MCF 10A (cell line): ENCODE data around the gene STAB1. TPM values are rescaled to one million over a fixed set of nuclear protein-coding genes. Genes with fewer than 3 reads are reported as not detected.

ENCODE experiments used
- BruUV-seq: library from RNA; stranded (reverse); fragments of 400-500 nt; replicated peaks from 2 replicates; lab custom pipeline; 2021; lab: Mats Ljungman, UMichigan
- CTCF ChIA-PET: fragments of 300-600 bp; sonication (Branson Sonifier 250); formaldehyde crosslinking; extraction: SDS; loops from one replicate; lab custom pipeline; 2021; ENCODE audit warnings: antibody characterized with exemption, inconsistent platforms; lab: Yijun Ruan, JAX
- POLR2A ChIA-PET: fragments of 300-600, 350-650 bp; sonication (Branson Sonifier 250); formaldehyde crosslinking; extraction: SDS; loops from one replicate; lab custom pipeline; 2020; ENCODE audit warnings: antibody characterized with exemption, inconsistent platforms; lab: Yijun Ruan, JAX
- DNase-seq: peaks from one replicate; pipeline ENCODE4 v3.0.0-alpha.2; 2018; ENCODE audit not compliant: unreplicated experiment
- H3K27ac Mint-ChIP-seq: one replicate; pipeline ENCODE4 v1.8.0; 2022; ENCODE audit warnings: mild to moderate bottlenecking, low read depth, mixed read lengths; ENCODE audit not compliant: unreplicated experiment
- H3K27me3 Mint-ChIP-seq: one replicate; pipeline ENCODE4 v1.8.0; 2022; ENCODE audit warnings: mixed read lengths; ENCODE audit not compliant: insufficient read depth, unreplicated experiment
- H3K36me3 Mint-ChIP-seq: one replicate; pipeline ENCODE4 v1.8.0; 2022; ENCODE audit warnings: mild to moderate bottlenecking, moderate library complexity, mixed read lengths; ENCODE audit not compliant: insufficient read depth, unreplicated experiment
- H3K4me1 Mint-ChIP-seq: one replicate; pipeline ENCODE4 v1.8.0; 2022; ENCODE audit warnings: mixed read lengths; ENCODE audit not compliant: insufficient read depth, unreplicated experiment
- H3K4me3 Mint-ChIP-seq: one replicate; pipeline ENCODE4 v1.8.0; 2022; ENCODE audit warnings: mild to moderate bottlenecking, moderate library complexity, mixed read lengths; ENCODE audit not compliant: unreplicated experiment
- H3K9me3 Mint-ChIP-seq: one replicate; pipeline ENCODE4 v1.8.0; 2022; ENCODE audit warnings: mixed read lengths; ENCODE audit not compliant: unreplicated experiment
- intact Hi-C: fragments of 100-400 bp; cut with micrococcal nuclease; formaldehyde crosslinking; loops from 2 replicates; pipeline ENCODE4 v1.14.1; 2022
- total RNA-seq: library from RNA; stranded (reverse); gene quantifications from 2 replicates; pipeline ENCODE4 v1.2.3, GENCODE V29; 2022
- TF ChIP-seq, protein P1 (sequence below): fragments of 200-600 bp; IDR thresholded peaks from one replicate; pipeline ENCODE4 v1.8.0; 2022; ENCODE audit warnings: antibody characterized with exemption, mild to moderate bottlenecking; ENCODE audit not compliant: unreplicated experiment

Gene STAB1
- total RNA-seq, 1 experiment from 2014 or later, result not detected

- Mint-ChIP-seq H3K27ac (no peak overlapping the region), H3K9me3 (no peaks in the 10 kb centered on the region), H3K4me3 (no peak overlapping the region), H3K36me3 (peaks cover 42% of the 10 kb centered on the region), H3K27me3 (no peaks in the 10 kb centered on the region), H3K4me1 (no peaks in the 10 kb centered on the region)
- TF ChIP-seq, protein P1, sequence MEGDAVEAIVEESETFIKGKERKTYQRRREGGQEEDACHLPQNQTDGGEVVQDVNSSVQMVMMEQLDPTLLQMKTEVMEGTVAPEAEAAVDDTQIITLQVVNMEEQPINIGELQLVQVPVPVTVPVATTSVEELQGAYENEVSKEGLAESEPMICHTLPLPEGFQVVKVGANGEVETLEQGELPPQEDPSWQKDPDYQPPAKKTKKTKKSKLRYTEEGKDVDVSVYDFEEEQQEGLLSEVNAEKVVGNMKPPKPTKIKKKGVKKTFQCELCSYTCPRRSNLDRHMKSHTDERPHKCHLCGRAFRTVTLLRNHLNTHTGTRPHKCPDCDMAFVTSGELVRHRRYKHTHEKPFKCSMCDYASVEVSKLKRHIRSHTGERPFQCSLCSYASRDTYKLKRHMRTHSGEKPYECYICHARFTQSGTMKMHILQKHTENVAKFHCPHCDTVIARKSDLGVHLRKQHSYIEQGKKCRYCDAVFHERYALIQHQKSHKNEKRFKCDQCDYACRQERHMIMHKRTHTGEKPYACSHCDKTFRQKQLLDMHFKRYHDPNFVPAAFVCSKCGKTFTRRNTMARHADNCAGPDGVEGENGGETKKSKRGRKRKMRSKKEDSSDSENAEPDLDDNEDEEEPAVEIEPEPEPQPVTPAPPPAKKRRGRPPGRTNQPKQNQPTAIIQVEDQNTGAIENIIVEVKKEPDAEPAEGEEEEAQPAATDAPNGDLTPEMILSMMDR, result no peak
- CTCF ChIA-PET, result interaction anchor here (0.7 to 0.9 kb wide), 2 partner anchors 13 to 253 kb away, joined by 3 to 4 read pairs; no protein-coding TSS in a partner anchor
- POLR2A ChIA-PET, result no interaction called here
- no peak for DNase-seq
- intact Hi-C loops, result no loop called here
- no TSS peak for BruUV-seq
Measured at GRCh38 chr3:52484680-52485461, 10.3 kb upstream of the STAB1 start.

DNA sequence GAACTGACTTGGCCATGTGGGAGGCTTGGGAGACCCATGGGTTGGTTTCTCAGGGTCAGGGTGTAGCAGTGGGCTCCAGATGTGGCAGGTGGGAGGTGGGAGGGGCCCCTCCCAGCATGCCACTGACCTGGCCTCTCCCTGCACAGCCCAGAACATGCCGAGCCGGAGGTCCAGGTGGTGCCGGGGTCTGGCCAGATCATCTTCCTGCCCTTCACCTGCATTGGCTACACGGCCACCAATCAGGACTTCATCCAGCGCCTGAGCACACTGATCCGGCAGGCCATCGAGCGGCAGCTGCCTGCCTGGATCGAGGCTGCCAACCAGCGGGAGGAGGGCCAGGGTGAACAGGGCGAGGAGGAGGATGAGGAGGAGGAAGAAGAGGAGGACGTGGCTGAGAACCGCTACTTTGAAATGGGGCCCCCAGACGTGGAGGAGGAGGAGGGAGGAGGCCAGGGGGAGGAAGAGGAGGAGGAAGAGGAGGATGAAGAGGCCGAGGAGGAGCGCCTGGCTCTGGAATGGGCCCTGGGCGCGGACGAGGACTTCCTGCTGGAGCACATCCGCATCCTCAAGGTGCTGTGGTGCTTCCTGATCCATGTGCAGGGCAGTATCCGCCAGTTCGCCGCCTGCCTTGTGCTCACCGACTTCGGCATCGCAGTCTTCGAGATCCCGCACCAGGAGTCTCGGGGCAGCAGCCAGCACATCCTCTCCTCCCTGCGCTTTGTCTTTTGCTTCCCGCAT lies 7.9 kb upstream of the STAB1 start:
- no peak for DNase-seq
- TF ChIP-seq, protein P1, result no peak
- Mint-ChIP-seq H3K27me3 (no peaks in the 10 kb centered on the region), H3K9me3 (no peaks in the 10 kb centered on the region), H3K4me3 (no peak overlapping the region), H3K27ac (no peak overlapping the region), H3K4me1 (no peaks in the 10 kb centered on the region), H3K36me3 (peaks cover 47% of the 10 kb centered on the region)
- POLR2A ChIA-PET, result no interaction called here
- intact Hi-C loops, result no loop called here
- CTCF ChIA-PET, result no interaction called here
- BruUV-seq, result no TSS peak

DNA sequence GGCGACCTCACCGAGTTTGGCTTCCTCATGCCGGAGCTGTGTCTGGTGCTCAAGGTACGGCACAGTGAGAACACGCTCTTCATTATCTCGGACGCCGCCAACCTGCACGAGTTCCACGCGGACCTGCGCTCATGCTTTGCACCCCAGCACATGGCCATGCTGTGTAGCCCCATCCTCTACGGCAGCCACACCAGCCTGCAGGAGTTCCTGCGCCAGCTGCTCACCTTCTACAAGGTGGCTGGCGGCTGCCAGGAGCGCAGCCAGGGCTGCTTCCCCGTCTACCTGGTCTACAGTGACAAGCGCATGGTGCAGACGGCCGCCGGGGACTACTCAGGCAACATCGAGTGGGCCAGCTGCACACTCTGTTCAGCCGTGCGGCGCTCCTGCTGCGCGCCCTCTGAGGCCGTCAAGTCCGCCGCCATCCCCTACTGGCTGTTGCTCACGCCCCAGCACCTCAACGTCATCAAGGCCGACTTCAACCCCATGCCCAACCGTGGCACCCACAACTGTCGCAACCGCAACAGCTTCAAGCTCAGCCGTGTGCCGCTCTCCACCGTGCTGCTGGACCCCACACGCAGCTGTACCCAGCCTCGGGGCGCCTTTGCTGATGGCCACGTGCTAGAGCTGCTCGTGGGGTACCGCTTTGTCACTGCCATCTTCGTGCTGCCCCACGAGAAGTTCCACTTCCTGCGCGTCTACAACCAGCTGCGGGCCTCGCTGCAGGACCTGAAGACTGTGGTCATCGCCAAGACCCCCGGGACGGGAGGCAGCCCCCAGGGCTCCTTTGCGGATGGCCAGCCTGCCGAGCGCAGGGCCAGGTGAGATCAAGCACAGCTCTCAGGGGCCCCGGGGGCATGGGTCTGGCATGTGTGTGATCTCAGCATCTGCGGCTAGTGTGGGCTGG lies 7.1 kb upstream of the STAB1 start:
- ChIA-PET POLR2A (no interaction called here), CTCF (interaction anchor here (0.7 kb wide), 1 partner anchor 22 kb away, joined by 4 read pairs; no protein-coding TSS in a partner anchor)
- BruUV-seq, result no TSS peak
- peaks cover 46% of the 10 kb centered on the region for H3K36me3 Mint-ChIP-seq
- TF ChIP-seq, protein P1, result no peak
- H3K27ac Mint-ChIP-seq, result no peak overlapping the region
- no peaks in the 10 kb centered on the region for H3K9me3 Mint-ChIP-seq
- intact Hi-C loops, result no loop called here
- no peak for DNase-seq
- no peaks in the 10 kb centered on the region for H3K27me3 Mint-ChIP-seq
- H3K4me3 Mint-ChIP-seq, result no peak overlapping the region
- no peaks in the 10 kb centered on the region for H3K4me1 Mint-ChIP-seq
